Brain microvascular endothelial cell (primary cell): Measurements from ENCODE around the gene DMRT1.
A peak's percentile ranks its signal among the peaks of the same experiment; 100 is the strongest.

Experiments used
- DNase-seq: peaks from one replicate; pipeline ENCODE4 v3.0.0-alpha.2; 2020
- H3K27ac ChIP-seq: fragments of 250-450 bp; sonication (Bioruptor Pico); 2 replicates; pipeline ENCODE4 v1.5.1; 2020; ENCODE audit warnings: mild to moderate bottlenecking, moderate library complexity
- H3K27me3 ChIP-seq: fragments of 250-450 bp; sonication (Bioruptor Pico); replicated peaks from 2 replicates; pipeline ENCODE4 v1.5.1; 2020; ENCODE audit warnings: mild to moderate bottlenecking
- H3K36me3 ChIP-seq: fragments of 250-450 bp; sonication (Bioruptor Pico); replicated peaks from 2 replicates; pipeline ENCODE4 v1.5.1; 2020; ENCODE audit warnings: mild to moderate bottlenecking
- H3K4me3 ChIP-seq: 2 replicates; pipeline ENCODE4 v1.5.1; 2011; ENCODE audit warnings: low read depth, mild to moderate bottlenecking, control low read depth, low read length, moderate library complexity
- CTCF ChIP-seq: IDR thresholded peaks from 2 replicates; pipeline ENCODE4 v1.5.1; 2011; ENCODE audit warnings: low read depth, mild to moderate bottlenecking, moderate library complexity, low read length, control low read depth, inconsistent platforms; ENCODE audit errors: missing control alignments
- in situ Hi-C: cut with HindIII; loops from 2 replicates; pipeline ENCODE4 v1.10.0; 2017; ENCODE audit warnings: low sequenced_read_pairs, low pct_ligation_motif_present

DMRT1 gene

GRCh38 chr9:801399-802071 is 40.0 kb upstream of the DMRT1 start:
- in situ Hi-C loops, result no loop called here
- Histone ChIP-seq H3K36me3 (no peaks in the 10 kb centered on the region), H3K27me3 (no peaks in the 10 kb centered on the region), H3K27ac (peak overlapping the region; percentile 28), H3K4me3 (no peak overlapping the region)
- TF ChIP-seq CTCF, result no peak
- DNase-seq, result peak; percentile 73

- no peak overlapping the region for H3K4me3 ChIP-seq
- no peak for DNase-seq
These were observed 37.5 kb upstream of the DMRT1 start for GRCh38 chr9:804026-804425.

GRCh38 chr9:805151-805550 is 36.3 kb upstream of the DMRT1 start:
- H3K36me3 ChIP-seq, result no peaks in the 10 kb centered on the region
- H3K27me3 ChIP-seq, result no peaks in the 10 kb centered on the region
- no peak for TF ChIP-seq CTCF
- H3K4me3 ChIP-seq, result no peak overlapping the region
- no peak for DNase-seq
- in situ Hi-C loops, result no loop called here
- H3K27ac ChIP-seq, result no peak overlapping the region

More at GRCh38 chr9:804026-804425, 37.5 kb upstream of the DMRT1 start:
- no peak for TF ChIP-seq CTCF
- in situ Hi-C loops, result no loop called here
- H3K36me3 ChIP-seq, result no peaks in the 10 kb centered on the region
- H3K27ac ChIP-seq, result no peak overlapping the region
- no peaks in the 10 kb centered on the region for H3K27me3 ChIP-seq

DNA sequence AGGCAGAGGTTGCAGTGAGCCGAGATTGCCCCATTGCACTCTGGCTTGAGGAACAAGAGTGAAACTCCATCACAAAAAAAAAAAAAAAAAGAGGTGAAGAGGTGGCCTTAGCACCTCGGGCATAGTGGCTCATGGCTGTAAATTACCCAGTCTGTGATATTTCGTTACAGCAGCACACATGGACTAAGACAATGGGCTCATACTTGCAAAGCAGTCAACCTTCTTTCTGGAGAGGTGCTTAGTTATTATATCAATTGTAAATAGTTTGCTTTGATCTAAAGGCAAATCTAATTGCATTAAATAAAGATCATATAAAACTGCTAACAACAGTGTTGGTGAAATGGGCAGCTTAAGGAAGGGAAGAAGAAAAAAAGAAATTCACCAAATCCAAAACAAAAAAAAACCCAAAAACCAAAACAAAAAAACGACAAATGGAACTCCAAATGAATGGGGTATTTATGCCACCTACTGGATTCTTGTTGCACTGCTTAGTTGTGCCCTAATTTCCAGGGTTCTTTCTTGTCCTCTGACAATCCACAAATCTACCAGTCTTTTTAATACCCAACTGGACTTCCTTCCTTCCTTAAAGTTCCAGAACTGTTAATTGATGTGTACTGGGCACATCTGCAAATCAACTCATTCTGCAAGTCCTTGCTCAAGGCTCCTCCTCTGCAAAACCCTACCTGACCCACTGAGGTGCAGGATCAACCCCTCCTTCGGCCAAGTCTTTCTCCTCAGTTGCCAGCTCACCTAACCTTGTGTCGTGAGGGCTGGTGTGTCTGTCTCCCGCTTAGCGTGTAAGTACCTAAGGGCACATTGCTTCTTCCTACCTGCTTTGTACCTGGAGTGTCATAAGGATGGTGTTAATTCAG is 35.0 kb upstream of the DMRT1 start:
- Histone ChIP-seq H3K36me3 (no peaks in the 10 kb centered on the region), H3K27me3 (no peaks in the 10 kb centered on the region), H3K4me3 (no peak overlapping the region), H3K27ac (no peak overlapping the region)
- peak; percentile 32 for DNase-seq
- peak; percentile 67 for TF ChIP-seq CTCF
- in situ Hi-C loops, result no loop called here

- no peaks in the 10 kb centered on the region for H3K36me3 ChIP-seq
- in situ Hi-C loops, result no loop called here
- TF ChIP-seq CTCF, result no peak
- DNase-seq, result peak; percentile 3
- no peak overlapping the region for H3K4me3 ChIP-seq
- no peak overlapping the region for H3K27ac ChIP-seq
- H3K27me3 ChIP-seq, result no peaks in the 10 kb centered on the region
These were observed 30.4 kb upstream of the DMRT1 start for GRCh38 chr9:811106-811531.
